ENCODE results near the gene SUGCT.

DNA sequence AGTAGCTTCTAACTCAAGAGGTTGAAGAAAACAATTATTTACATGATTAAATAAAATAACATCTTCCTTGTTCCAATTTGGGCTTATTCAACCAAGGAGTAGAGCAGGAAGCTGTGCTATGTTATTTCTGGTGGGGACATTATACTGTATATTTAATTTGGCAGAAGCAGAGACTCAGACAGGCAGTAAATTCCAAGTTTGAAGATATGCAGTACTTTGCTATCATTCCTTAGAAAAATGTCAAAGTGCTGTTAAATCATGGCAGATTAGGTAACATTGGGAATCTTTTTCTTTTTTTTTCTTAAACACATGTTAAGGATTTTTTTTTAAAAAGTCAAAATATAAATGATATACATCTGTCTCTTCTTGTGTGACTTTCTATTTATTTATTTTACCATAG is 190.1 kb downstream of the SUGCT start:
- TF ChIP-seq SNRNP70 (IDR thresholded peaks at IDR 0.05; ENCODE audit: low read depth, low read length): no peak
- no peak for TF ChIP-seq ZNF10 (CRISPR knock-in tag; IDR thresholded peaks at IDR 0.05; ENCODE audit: borderline replicate concordance, low read depth)
- TF ChIP-seq CHCHD3 (CRISPR knock-in tag; IDR thresholded peaks at IDR 0.05): no peak
- TF ChIP-seq, protein P1, sequence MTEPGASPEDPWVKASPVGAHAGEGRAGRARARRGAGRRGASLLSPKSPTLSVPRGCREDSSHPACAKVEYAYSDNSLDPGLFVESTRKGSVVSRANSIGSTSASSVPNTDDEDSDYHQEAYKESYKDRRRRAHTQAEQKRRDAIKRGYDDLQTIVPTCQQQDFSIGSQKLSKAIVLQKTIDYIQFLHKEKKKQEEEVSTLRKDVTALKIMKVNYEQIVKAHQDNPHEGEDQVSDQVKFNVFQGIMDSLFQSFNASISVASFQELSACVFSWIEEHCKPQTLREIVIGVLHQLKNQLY (CRISPR knock-in tag; IDR thresholded peaks at IDR 0.05): no peak
- no peak for TF ChIP-seq NFYB (CRISPR knock-in tag; IDR thresholded peaks at IDR 0.05)
